ENCODE measurements around the gene ZNF438. TPM values are rescaled to one million over a fixed set of nuclear protein-coding genes. Genes with fewer than 3 reads are reported as not detected.

Gene ZNF438
- total RNA-seq, 1 experiment from 2014 or later: 0.83 TPM

GRCh38 chr10:30842185-30842584, 189.5 kb downstream of the ZNF438 start:
- no peak overlapping the region for H2BK120ac ChIP-seq (ENCODE audit: low read depth, low read length, poor library complexity, severe bottlenecking)
- H3K9me3 ChIP-seq (ENCODE audit: control insufficient read depth, low read depth, low read length): no peaks in the 10 kb centered on the region
- no peak overlapping the region for H4K8ac ChIP-seq (replicated peaks; ENCODE audit: insufficient read length, low read depth, low read length)
- no peaks in the 10 kb centered on the region for H3K79me2 ChIP-seq (ENCODE audit: insufficient read depth, low read length)
- H3K27ac ChIP-seq (ENCODE audit: insufficient read length, low read depth, low read length): no peak overlapping the region
- H4K5ac ChIP-seq (ENCODE audit: insufficient read length, low read depth, low read length): no peak overlapping the region
- H4K91ac ChIP-seq (ENCODE audit: insufficient read length, low read depth, low read length): no peak overlapping the region
- no peak overlapping the region for H2AFZ ChIP-seq (ENCODE audit: low read length)
- 0 out of 5 replicates have a peak, but pooled peaks cover 0 to 3% of the 10 kb centered on the region in 2 experiments for H3K9me3 Mint-ChIP-seq
- H3K14ac ChIP-seq (ENCODE audit: insufficient read depth, low read length): no peak overlapping the region
- no peaks in the 10 kb centered on the region for H3K23me2 ChIP-seq (ENCODE audit: insufficient read length, low read depth, low read length, poor library complexity, severe bottlenecking)
- TF ChIP-seq, protein P1, sequence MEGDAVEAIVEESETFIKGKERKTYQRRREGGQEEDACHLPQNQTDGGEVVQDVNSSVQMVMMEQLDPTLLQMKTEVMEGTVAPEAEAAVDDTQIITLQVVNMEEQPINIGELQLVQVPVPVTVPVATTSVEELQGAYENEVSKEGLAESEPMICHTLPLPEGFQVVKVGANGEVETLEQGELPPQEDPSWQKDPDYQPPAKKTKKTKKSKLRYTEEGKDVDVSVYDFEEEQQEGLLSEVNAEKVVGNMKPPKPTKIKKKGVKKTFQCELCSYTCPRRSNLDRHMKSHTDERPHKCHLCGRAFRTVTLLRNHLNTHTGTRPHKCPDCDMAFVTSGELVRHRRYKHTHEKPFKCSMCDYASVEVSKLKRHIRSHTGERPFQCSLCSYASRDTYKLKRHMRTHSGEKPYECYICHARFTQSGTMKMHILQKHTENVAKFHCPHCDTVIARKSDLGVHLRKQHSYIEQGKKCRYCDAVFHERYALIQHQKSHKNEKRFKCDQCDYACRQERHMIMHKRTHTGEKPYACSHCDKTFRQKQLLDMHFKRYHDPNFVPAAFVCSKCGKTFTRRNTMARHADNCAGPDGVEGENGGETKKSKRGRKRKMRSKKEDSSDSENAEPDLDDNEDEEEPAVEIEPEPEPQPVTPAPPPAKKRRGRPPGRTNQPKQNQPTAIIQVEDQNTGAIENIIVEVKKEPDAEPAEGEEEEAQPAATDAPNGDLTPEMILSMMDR (conservative IDR thresholded peaks at IDR 0.05): no peak; the same call in 2 of the 3 replicates
- no peak overlapping the region for H3K56ac ChIP-seq (ENCODE audit: insufficient read length, low read depth, low read length)
- no peak overlapping the region for H2AK5ac ChIP-seq (ENCODE audit: insufficient read length, low read length)
- no peak overlapping the region for H3T11ph ChIP-seq (ENCODE audit: low read length)
- DNase-seq: no peak
- no peak overlapping the region for H2BK20ac ChIP-seq (ENCODE audit: low read depth, low read length, poor library complexity, severe bottlenecking)
- H3K36me3 Mint-ChIP-seq (ENCODE audit: insufficient read depth in 1 of 3, low read depth in 3 of 3): no peaks in the 10 kb centered on the region; a peak in 2 of 7 replicates
- H4K20me1 ChIP-seq (ENCODE audit: control insufficient read depth, insufficient read depth, insufficient read length): no peaks in the 10 kb centered on the region
- H2BK15ac ChIP-seq (ENCODE audit: low read depth, low read length): no peak overlapping the region
- no peak overlapping the region for H3K23ac ChIP-seq (ENCODE audit: insufficient read length, low read depth, low read length)
- no peaks in the 10 kb centered on the region; the same call in 1 of the 2 replicates for H3K4me1 ChIP-seq (ENCODE audit: insufficient read depth, low read length)
- H3K4ac ChIP-seq (ENCODE audit: low read depth, low read length): no peak overlapping the region
- no peak overlapping the region for H3K4me3 Mint-ChIP-seq
- WGBS (ENCODE audit: extremely low coverage, insufficient read length, low lambda C conversion rate): no CpG with 5 or more reads among the region's 1 CpG
- no peak overlapping the region for H3K4me2 ChIP-seq (ENCODE audit: insufficient read depth, insufficient read length, low read length)
- H2BK12ac ChIP-seq (ENCODE audit: insufficient read length, low read depth, low read length): no peak overlapping the region
- no peak overlapping the region for H3K27ac Mint-ChIP-seq
- H3K4me1 Mint-ChIP-seq: no peaks in the 10 kb centered on the region
- H3K18ac ChIP-seq (ENCODE audit: insufficient read length, low read depth, low read length): no peak overlapping the region
- H3K27me3 Mint-ChIP-seq (ENCODE audit: low read depth): peaks cover 2% of the 10 kb centered on the region; the same call in 1 of the 2 replicates
- no peaks in the 10 kb centered on the region for H3K27me3 ChIP-seq (ENCODE audit: insufficient read depth, low read length)
- no peak overlapping the region for H2BK5ac ChIP-seq (ENCODE audit: insufficient read length, low read length)
- no peaks in the 10 kb centered on the region for H3K79me1 ChIP-seq (ENCODE audit: insufficient read depth, low read depth, low read length, poor library complexity, severe bottlenecking)
- no peak overlapping the region for H3K9ac ChIP-seq (ENCODE audit: extremely low read depth, insufficient read length, low read length)
